T-helper 2 cell (primary cell): Measurements from ENCODE around the gene PTP4A2.
"Not testable (repeated sequence)": the region's sequence is repeated elsewhere in the genome, so short reads cannot be mapped to it uniquely, and the experiment has no call there.

Experiments used
- DNase-seq, 5 experiments: peaks; one replicate each; pipeline versions ENCODE4 v3.0.0 to v3.0.0-alpha.2; 2012 to 2022

Gene PTP4A2

GRCh38 chr1:31949862-31950261 is 11.7 kb upstream of the PTP4A2 start:
- no peak for DNase-seq

GRCh38 chr1:31945677-31946076 is 7.5 kb upstream of the PTP4A2 start:
- DNase-seq, result not testable (repeated sequence)

GRCh38 chr1:31944205-31945089 is 6.3 kb upstream of the PTP4A2 start:
- DNase-seq, result peak; percentile 57 to 97 (median 68)

DNA sequence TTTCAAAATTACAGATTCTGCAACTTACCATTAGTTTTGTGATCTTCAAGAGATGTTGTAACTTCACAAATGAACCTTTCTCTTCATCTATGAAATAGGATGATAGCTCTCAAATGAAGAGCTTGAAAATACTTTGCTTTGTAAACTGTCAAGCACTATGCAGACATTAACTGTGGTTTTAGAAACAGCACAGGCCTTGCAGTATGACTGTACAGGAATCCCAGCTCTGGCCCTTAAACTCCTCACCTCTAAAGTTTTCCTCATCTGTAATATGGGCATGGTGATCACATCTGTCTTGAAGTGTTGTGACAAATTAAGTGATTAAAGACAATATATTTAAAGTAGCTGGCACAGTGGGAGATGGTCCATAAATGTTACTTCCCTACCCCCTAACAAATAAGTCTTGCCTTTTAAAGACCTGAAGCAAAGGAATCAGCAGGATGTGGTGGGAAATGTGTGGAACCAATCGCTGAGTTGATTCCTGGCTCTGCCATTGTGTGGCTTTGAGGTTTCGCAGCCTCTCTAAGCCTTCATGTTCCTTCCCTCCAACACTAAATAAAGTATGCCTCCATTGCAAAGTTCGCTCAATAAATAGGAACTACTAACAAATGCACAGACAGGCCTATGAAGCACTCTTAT is 5.5 kb upstream of the PTP4A2 start:
- DNase-seq, result peak in 2 of 5 experiments; percentile 77 to 94

- not testable (repeated sequence) for DNase-seq
Observed at GRCh38 chr1:31942061-31942460, 3.9 kb upstream of the PTP4A2 start.

GRCh38 chr1:31939484-31940329 is 1.5 kb upstream of the PTP4A2 start:
- DNase-seq, result peak; percentile 42 to 94 (median 69)

DNA sequence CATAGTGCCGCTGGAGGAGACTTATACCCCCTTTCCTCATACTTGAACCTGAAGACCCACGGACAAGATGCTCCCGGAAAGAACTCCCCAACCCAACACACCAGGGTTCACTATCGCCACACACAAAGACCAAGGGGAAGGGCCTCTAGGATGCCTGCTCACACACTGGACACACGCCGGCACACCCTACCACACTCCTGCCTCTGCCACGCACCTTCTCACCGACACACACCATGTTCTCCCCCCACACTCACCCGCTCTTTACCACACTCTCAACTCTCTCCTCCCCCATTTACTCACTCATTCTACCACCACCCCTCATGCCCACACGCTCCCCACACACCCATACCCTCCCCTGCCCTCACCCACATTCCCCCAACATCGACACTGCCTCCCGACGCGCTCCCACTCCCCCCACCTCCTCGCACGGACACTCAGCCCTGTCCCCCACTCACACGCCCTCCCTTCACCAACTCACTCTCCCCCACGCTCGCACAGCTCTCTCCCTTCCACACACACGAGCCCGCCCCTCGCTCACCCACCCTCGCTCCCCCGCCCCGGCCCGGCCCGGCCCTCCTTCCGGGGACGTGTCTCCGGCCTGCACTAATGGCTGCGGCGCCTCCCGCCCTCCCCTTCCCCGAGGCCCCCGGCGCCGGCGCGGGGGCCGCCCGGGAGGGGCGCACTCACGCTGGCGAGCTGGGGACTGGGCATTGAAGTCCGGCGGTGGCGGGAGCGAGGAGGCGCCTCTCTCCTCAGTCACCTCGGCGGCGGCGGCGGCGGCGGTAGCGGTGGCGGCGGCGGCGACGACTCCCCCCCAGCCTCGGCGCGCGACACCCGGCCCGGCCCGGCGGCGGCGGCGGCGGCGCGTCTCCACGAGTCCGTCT is 626 bp downstream of the PTP4A2 start:
- DNase-seq, result peak; percentile 66 to 84 (median 72)

- DNase-seq, result no peak
Observed at GRCh38 chr1:31936981-31937299, 1.2 kb downstream of the PTP4A2 start.

GRCh38 chr1:31936278-31936980 is 1.7 kb downstream of the PTP4A2 start:
- peak in 1 of 5 experiments; percentile 51 for DNase-seq

DNA sequence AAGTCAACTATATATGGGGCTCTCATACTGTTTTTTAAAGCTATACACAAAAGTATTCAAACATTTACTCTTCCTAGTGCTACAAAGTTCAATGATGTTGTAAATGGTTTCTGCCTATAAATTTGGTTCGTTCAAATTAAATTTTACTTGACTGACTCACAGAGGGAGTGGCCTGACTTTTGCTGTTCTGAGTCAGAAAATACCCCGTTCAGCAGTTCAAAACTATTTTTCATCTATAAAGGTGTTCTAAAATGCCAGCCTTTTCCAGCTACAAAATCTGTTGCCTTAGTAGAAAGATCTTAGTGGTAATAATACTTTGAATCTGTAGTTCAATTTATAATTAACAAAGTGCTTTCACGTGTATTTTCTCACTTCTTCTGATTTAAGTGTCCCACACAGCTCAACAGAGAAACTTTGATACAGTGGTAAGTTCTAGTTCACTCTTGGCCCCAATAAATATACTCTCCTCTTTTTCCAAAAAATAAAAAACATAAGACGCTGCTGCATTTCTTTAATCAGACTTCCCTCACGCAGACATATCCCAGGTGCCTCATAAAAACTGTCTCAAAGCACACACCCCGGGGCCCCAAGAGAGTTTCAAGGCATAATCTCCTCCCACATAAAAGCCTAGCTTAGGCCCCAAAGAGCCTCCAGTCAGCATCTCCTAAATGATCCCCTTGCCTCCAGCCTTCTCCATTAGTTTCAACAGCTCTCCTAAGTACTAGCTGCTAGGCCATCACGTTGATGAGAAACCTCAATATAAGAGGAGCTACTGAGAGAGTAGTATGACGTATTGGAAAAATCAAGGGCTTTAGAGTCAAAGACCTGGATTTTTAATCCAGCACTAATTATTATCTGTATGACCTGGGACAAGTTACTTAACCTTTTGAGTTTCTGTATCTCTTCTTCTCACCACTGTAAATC is 3.2 kb downstream of the PTP4A2 start:
- DNase-seq, result peak in 1 of 5 experiments; percentile 68

GRCh38 chr1:31932491-31933316 is 5.5 kb downstream of the PTP4A2 start:
- no peak for DNase-seq

DNA sequence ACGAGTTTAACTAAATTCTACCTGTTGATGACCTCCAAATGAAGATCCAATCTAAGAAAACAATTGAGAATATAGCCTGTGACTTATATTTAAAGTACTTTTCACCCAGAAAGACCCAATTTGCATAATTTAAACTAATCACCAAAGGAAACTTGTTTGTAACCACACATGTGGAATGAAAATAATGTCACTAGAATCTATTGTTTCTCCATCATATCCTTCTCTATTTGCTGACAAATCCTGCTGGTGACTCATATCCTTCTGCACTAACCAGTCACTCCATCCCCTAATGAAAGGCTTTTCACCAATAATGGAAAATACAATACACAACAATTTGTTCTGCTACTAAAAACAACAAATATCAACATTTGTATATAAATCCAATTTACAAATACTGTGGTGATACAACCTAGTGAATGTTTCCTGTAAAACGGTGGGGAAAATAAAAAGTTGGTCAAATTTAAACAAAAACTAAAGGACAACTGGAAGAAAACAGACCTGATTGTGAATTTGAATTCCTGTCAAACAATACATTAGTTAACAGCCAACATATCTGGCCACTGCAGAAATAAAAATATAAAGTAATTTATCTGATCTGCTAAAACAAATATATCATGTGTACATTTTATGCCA is 6.5 kb downstream of the PTP4A2 start:
- peak in 1 of 5 experiments; percentile 46 for DNase-seq

- DNase-seq, result no peak
Observed at GRCh38 chr1:31930836-31931592, 7.2 kb downstream of the PTP4A2 start.

DNA sequence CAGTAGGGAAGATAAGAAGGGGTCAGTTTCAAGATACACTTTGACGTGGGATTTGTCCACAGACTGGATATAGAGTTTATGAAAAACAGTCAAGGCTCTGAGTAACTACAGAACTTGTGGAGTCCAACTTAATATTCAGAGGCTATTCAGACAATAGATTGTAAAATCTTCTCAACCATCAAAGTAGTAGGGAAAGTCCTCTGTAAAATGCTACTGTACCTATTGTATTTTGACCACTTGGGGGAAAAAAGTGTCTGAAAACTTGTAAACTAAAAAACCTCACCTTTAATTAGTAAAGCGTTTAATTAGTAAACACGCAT is 10.5 kb downstream of the PTP4A2 start:
- no peak for DNase-seq

DNA sequence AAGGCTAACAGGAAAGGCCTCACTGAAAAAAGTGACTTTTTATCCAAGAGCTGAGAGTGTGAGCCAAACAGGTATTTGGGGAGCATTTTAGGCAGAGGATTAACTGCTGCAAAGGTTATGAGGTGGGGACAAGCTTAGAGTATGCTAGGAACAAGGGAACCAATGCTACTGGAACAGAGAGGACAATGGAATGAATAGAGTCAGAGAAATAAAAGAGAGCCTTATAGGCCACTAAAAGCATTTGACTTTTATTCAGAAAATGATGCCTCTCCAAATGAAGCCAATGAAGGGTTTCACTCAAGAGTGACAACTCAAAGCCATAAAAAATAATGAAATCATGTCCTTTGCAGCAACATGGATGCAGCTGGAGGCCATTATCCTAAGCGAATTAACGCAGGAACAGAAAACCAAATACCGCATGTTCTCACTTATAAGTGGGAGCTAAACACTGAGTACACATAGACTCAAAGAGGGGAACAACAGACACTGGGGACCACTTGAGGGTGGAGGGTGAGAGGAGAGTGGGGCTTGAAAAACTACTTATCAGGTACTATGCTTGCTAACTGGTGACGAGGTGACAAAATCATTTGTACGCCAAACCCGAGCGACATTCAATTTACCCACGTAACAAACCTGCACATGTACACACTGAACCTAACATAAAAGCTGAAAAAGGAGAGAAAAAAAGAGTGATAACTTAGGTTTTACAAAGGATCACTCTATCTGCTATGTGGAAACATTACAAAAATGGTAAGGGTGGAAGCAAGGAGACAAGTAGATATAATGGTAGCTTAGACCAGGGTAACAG is 11.1 kb downstream of the PTP4A2 start:
- DNase-seq, result no peak

DNA sequence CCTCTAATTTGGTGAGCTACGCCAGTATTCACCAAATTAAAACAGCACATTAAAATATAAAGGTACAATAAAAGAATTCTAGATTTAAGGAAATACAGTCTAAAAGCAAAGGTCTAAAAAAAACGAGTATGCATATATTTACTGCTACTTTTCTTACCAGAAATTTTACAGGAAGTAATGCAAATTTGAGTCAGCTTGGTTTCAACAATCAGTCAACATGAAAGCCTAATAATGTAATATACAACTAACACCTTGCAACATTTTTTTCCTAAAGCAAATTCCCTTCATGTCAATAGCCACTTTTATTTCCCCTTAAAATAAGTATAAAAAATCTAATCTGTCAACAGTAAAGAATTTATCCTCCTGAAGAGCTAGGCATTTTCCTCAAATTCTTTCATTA is 11.9 kb downstream of the PTP4A2 start:
- peak in 1 of 5 experiments; percentile 64 for DNase-seq

DNA sequence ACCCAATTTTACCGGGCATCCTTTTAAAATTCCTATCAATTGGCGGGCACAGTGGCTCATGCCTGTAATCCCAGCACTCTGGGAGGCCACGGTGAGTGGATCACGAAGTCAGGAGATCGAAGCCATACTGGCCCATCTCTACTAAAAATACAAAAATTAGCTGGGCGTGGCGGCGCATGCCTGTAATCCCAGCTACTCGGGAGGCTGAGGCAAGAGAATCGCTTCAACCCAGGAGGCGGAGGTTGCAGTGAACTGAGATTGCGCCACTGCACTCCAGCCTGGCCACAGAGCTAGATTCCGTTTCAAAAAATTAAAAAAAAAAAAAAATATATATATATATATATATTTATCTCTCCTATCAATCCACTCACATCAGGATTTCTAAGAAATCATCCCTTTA is 12.3 kb downstream of the PTP4A2 start:
- not testable (repeated sequence) for DNase-seq
